Osteocyte (in vitro differentiated cells): ENCODE measurements around the gene CLUH. TPM values are rescaled to one million over a fixed set of nuclear protein-coding genes. Genes with fewer than 3 reads are reported as not detected.
A peak's percentile ranks its signal among the peaks of the same experiment; 100 is the strongest.

Experiments
- DNase-seq: peaks from one replicate; pipeline ENCODE4 v3.0.0; 2021; ENCODE audit warnings: mixed read lengths; ENCODE audit not compliant: unreplicated experiment; ENCODE audit errors: extremely low spot score
- H3K27ac Mint-ChIP-seq: one replicate; pipeline ENCODE4 v1.8.0; 2021; ENCODE audit warnings: mild to moderate bottlenecking, mixed read lengths; ENCODE audit not compliant: unreplicated experiment
- H3K27me3 Mint-ChIP-seq: one replicate; pipeline ENCODE4 v1.8.0; 2021; ENCODE audit warnings: mixed read lengths; ENCODE audit not compliant: unreplicated experiment
- H3K36me3 Mint-ChIP-seq: one replicate; pipeline ENCODE4 v1.8.0; 2021; ENCODE audit warnings: mixed read lengths; ENCODE audit not compliant: unreplicated experiment
- H3K4me1 Mint-ChIP-seq: one replicate; pipeline ENCODE4 v1.8.0; 2021; ENCODE audit warnings: mixed read lengths; ENCODE audit not compliant: unreplicated experiment
- H3K4me3 Mint-ChIP-seq: one replicate; pipeline ENCODE4 v1.8.0; 2021; ENCODE audit warnings: mild to moderate bottlenecking, moderate library complexity, mixed read lengths; ENCODE audit not compliant: unreplicated experiment
- H3K9me3 Mint-ChIP-seq: one replicate; pipeline ENCODE4 v1.8.0; 2021; ENCODE audit warnings: mixed read lengths; ENCODE audit not compliant: unreplicated experiment
- total RNA-seq: library from RNA; stranded (reverse); gene quantifications from 2 replicates; pipeline ENCODE4 v1.2.1, GENCODE V29; 2021
- TF ChIP-seq, protein P1 (sequence below): fragments of 200-600 bp; sonication (generic); IDR thresholded peaks from 2 replicates; pipeline ENCODE4 v1.5.0; 2021; ENCODE audit warnings: antibody characterized with exemption, mild to moderate bottlenecking, moderate library complexity

The CLUH gene
- total RNA-seq, 1 donor from 2014 or later: 49.4 TPM

DNA sequence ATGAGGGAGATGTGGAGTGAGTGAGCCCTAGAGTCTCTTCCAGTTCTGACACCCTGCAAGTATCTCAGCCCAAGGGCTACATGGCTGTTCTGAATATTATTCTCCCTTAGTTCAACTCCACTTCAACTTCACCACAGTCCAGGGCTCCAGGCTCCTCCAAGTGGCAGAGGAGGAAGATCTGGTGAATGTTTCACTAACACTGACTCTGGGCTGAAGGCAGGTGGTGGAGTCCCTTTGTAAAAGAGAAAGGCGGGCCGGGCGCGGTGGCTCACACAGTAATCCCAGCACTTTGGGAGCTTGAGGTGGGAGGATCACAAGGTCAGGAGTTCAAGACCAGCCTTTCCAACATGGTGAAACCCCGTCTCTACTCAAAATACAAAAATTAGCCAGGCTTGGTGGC, 24.3 kb upstream of the CLUH start:
- H3K4me1 Mint-ChIP-seq: no peaks in the 10 kb centered on the region
- H3K27ac Mint-ChIP-seq: no peak overlapping the region
- DNase-seq: no peak

DNA sequence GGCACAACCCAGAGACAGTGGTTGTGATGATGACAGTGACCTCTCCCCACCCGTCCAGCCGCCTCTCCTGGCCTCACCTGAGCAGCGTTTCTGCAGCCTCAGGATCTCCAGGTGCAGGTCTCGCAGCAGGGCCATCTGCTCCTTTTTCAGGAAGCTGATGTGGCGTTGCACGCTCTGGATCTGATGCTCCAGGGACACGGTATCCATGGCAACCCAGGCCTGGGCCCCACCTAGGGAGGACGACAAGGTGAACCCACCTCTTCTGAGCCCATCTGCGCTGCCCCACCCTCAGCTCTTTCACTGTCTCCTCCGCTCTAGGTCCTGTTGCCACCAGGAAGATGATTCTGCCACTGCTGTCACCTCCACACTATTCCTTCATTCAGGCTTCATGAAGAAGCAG, 23.4 kb upstream of the CLUH start:
- Mint-ChIP-seq H3K9me3 (no peaks in the 10 kb centered on the region), H3K36me3 (no peaks in the 10 kb centered on the region), H3K27me3 (peaks cover 14% of the 10 kb centered on the region), H3K27ac (no peak overlapping the region), H3K4me1 (no peaks in the 10 kb centered on the region), H3K4me3 (no peak overlapping the region)
- TF ChIP-seq, protein P1, sequence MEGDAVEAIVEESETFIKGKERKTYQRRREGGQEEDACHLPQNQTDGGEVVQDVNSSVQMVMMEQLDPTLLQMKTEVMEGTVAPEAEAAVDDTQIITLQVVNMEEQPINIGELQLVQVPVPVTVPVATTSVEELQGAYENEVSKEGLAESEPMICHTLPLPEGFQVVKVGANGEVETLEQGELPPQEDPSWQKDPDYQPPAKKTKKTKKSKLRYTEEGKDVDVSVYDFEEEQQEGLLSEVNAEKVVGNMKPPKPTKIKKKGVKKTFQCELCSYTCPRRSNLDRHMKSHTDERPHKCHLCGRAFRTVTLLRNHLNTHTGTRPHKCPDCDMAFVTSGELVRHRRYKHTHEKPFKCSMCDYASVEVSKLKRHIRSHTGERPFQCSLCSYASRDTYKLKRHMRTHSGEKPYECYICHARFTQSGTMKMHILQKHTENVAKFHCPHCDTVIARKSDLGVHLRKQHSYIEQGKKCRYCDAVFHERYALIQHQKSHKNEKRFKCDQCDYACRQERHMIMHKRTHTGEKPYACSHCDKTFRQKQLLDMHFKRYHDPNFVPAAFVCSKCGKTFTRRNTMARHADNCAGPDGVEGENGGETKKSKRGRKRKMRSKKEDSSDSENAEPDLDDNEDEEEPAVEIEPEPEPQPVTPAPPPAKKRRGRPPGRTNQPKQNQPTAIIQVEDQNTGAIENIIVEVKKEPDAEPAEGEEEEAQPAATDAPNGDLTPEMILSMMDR: no peak
- DNase-seq: no peak

More for the DNA sequence above, 24.3 kb upstream of the CLUH start:
- Mint-ChIP-seq H3K4me3 (no peak overlapping the region), H3K36me3 (no peaks in the 10 kb centered on the region), H3K27me3 (peaks cover 10% of the 10 kb centered on the region), H3K9me3 (no peaks in the 10 kb centered on the region)
- TF ChIP-seq, protein P1: no peak

DNA sequence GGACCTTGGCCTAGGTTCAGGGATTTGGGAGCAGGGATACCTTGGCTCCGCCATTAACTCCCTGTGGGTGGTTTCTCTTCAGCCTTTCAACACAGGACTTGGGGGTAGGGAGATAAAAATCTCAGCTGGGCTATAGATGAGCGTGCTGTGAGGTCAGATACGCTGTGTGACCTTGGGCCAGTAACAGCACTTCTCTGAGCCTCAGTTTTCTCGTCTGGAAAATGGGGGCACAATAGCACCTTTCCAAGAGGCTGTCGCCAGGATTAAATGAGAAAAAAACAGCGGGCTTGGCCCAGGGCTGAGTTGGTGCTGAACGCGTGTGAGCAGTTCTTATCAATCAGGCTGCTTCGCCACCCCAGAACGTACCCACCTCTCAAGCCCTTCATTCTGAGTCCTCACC, 20.2 kb upstream of the CLUH start:
- peaks cover 22% of the 10 kb centered on the region for H3K27me3 Mint-ChIP-seq
- TF ChIP-seq, protein P1: no peak
- no peak overlapping the region for H3K27ac Mint-ChIP-seq
- H3K4me1 Mint-ChIP-seq: no peaks in the 10 kb centered on the region
- DNase-seq: no peak
- H3K4me3 Mint-ChIP-seq: no peak overlapping the region
- no peaks in the 10 kb centered on the region for H3K36me3 Mint-ChIP-seq
- no peaks in the 10 kb centered on the region for H3K9me3 Mint-ChIP-seq

DNA sequence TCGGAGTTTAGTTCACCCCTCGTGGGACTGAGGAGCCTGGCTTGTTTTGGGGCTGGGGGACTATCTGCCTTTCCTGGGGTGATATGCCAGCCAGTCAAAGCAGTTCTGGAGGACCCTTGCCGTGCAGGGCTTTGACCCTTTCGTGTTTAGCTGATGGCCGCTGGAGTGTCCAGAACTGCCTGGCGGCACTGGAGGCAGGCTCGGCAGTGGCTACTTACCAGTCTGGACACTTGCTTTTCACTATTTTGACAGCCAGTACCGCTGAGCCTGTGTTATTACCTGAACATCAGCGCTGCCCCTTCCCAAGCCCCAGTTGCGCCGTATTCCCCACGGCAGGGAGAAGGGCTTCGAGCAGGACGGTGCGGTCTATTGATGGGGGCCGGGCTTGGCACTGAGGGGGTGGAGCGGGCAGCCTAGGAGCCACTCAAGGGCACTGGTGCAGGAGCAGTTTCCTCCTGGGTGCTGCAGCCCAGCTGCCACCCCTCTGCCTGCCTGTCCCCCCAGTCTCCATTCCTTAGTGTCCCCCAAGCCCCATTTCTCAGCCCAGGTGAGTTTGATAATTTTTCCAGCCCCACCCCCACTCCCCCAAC, 19.3 kb upstream of the CLUH start:
- TF ChIP-seq, protein P1: no peak
- no peaks in the 10 kb centered on the region for H3K36me3 Mint-ChIP-seq
- DNase-seq: no peak
- no peak overlapping the region for H3K4me3 Mint-ChIP-seq
- no peak overlapping the region for H3K27ac Mint-ChIP-seq
- no peaks in the 10 kb centered on the region for H3K9me3 Mint-ChIP-seq
- no peaks in the 10 kb centered on the region for H3K4me1 Mint-ChIP-seq
- H3K27me3 Mint-ChIP-seq: peaks cover 22% of the 10 kb centered on the region

DNA sequence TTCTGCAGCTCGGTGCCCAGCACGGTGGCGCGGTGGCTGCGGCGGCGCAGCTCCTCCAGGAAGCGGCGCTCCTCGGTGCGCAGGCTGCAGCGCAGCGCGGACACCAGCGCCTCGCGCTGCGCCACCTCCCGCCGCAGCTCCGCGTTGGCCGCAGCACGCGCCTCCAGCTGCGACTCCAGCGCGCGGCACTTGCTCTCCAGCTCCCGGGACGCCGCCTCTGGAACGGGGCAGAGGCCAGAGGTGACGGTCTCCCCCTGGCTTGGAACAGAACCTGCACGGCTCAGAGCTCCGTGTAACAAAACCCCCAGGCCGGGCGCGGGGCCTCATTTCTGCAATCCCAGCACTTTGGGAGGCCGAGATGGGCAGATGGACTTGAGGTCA, 13.2 kb upstream of the CLUH start:
- H3K9me3 Mint-ChIP-seq: no peaks in the 10 kb centered on the region
- H3K4me3 Mint-ChIP-seq: peak overlapping the region; percentile 35
- DNase-seq: no peak
- peaks cover 7% of the 10 kb centered on the region for H3K4me1 Mint-ChIP-seq
- TF ChIP-seq, protein P1: no peak
- H3K36me3 Mint-ChIP-seq: no peaks in the 10 kb centered on the region
- no peak overlapping the region for H3K27ac Mint-ChIP-seq
- H3K27me3 Mint-ChIP-seq: peaks cover 24% of the 10 kb centered on the region
